ENCODE results near the gene HES5.

DNA sequence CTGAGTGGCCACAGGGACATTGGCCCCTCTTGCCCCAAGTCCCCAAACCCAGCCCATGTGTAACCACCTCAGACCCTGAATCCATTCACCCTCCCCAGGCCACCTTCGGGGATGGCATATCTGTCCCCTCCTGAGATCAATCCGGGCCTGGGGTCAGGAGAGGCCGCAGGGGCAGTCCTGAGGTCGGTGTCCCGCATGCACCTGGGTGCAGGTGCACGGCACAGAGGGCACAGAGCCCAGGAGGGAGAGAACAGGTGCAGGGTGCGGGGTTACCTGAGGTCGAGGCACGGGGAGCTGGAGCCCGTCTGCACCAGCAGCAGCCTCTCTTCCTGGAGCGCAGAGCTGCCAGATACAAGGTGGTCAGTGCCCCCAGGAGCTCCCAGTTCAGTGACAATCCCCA is 20.5 kb downstream of the HES5 start:
- no peak for TF ChIP-seq EZH2phosphoT487 (IDR thresholded peaks at IDR 0.05; ENCODE audit: borderline replicate concordance, low read length)
- TF ChIP-seq, protein P1, sequence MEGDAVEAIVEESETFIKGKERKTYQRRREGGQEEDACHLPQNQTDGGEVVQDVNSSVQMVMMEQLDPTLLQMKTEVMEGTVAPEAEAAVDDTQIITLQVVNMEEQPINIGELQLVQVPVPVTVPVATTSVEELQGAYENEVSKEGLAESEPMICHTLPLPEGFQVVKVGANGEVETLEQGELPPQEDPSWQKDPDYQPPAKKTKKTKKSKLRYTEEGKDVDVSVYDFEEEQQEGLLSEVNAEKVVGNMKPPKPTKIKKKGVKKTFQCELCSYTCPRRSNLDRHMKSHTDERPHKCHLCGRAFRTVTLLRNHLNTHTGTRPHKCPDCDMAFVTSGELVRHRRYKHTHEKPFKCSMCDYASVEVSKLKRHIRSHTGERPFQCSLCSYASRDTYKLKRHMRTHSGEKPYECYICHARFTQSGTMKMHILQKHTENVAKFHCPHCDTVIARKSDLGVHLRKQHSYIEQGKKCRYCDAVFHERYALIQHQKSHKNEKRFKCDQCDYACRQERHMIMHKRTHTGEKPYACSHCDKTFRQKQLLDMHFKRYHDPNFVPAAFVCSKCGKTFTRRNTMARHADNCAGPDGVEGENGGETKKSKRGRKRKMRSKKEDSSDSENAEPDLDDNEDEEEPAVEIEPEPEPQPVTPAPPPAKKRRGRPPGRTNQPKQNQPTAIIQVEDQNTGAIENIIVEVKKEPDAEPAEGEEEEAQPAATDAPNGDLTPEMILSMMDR (conservative IDR thresholded peaks at IDR 0.05; ENCODE audit: low read depth, low read length): no peak
- no peak for TF ChIP-seq EZH2 (IDR thresholded peaks at IDR 0.05; ENCODE audit: low read length, unreplicated experiment)
